ENCODE measurements around the gene IFNLR1. TPM values are rescaled to one million over a fixed set of nuclear protein-coding genes. Genes with fewer than 3 reads are reported as not detected.

Gene IFNLR1
- total RNA-seq, 1 experiment from 2014 or later, result 9.6 TPM

- TF ChIP-seq CTCF (conservative IDR thresholded peaks at IDR 0.05), result no peak
- Histone ChIP-seq H3K9ac (ENCODE audit: extremely low read depth, insufficient read length, low read length) (no peak overlapping the region), H3K14ac (ENCODE audit: insufficient read depth, low read length) (no peak overlapping the region), H2AK5ac (ENCODE audit: insufficient read length, low read length) (no peak overlapping the region), H3K79me2 (ENCODE audit: insufficient read depth, low read length) (peaks cover 3% of the 10 kb centered on the region; the same call in 1 of the 2 replicates), H2BK5ac (ENCODE audit: insufficient read length, low read length) (no peak overlapping the region), H4K5ac (ENCODE audit: insufficient read length, low read depth, low read length) (no peak overlapping the region), H3K4ac (ENCODE audit: low read depth, low read length) (no peak overlapping the region), H3K23me2 (ENCODE audit: insufficient read length, low read depth, low read length, poor library complexity, severe bottlenecking) (peaks cover 2% of the 10 kb centered on the region), H4K91ac (ENCODE audit: insufficient read length, low read depth, low read length) (no peak overlapping the region), H3K23ac (ENCODE audit: insufficient read length, low read depth, low read length) (no peak overlapping the region), H3K4me2 (ENCODE audit: insufficient read depth, insufficient read length, low read length) (no peak overlapping the region), H2BK15ac (ENCODE audit: low read depth, low read length) (no peak overlapping the region), H3K27me3 (ENCODE audit: insufficient read depth, low read length) (no peaks in the 10 kb centered on the region; the same call in 1 of the 2 replicates), H4K20me1 (ENCODE audit: control insufficient read depth, insufficient read depth, insufficient read length) (no peaks in the 10 kb centered on the region), H2BK20ac (ENCODE audit: low read depth, low read length, poor library complexity, severe bottlenecking) (no peak overlapping the region), H3K9me3 (ENCODE audit: control insufficient read depth, low read depth, low read length) (no peaks in the 10 kb centered on the region), H2AFZ (ENCODE audit: low read length) (no peak overlapping the region), H3K18ac (ENCODE audit: insufficient read length, low read depth, low read length) (no peak overlapping the region), H3K27ac (ENCODE audit: insufficient read length, low read depth, low read length) (no peak overlapping the region), H3K56ac (ENCODE audit: insufficient read length, low read depth, low read length) (no peak overlapping the region), H4K8ac (replicated peaks; ENCODE audit: insufficient read length, low read depth, low read length) (no peak overlapping the region), H2BK120ac (ENCODE audit: low read depth, low read length, poor library complexity, severe bottlenecking) (no peak overlapping the region), H3K4me1 (ENCODE audit: insufficient read depth, low read length) (no peaks in the 10 kb centered on the region; the same call in 1 of the 2 replicates), H3K79me1 (ENCODE audit: insufficient read depth, low read depth, low read length, poor library complexity, severe bottlenecking) (no peaks in the 10 kb centered on the region), H2BK12ac (ENCODE audit: insufficient read length, low read depth, low read length) (no peak overlapping the region), H3T11ph (ENCODE audit: low read length) (no peak overlapping the region)
- Mint-ChIP-seq H3K27ac (no peak overlapping the region), H3K36me3 (ENCODE audit: insufficient read depth in 1 of 3, low read depth in 3 of 3) (peaks cover 0 to 16% (median 10%) of the 10 kb centered on the region in 3 experiments; a peak in 5 of 7 replicates), H3K9me3 (no peaks in the 10 kb centered on the region), H3K4me1 (peaks cover 6 to 7% of the 10 kb centered on the region in 2 experiments), H3K4me3 (no peak overlapping the region), H3K27me3 (ENCODE audit: low read depth) (no peaks in the 10 kb centered on the region)
- no peak for DNase-seq
- WGBS (ENCODE audit: extremely low coverage, insufficient read length, low lambda C conversion rate), result no CpG with 5 or more reads among the region's 5 CpGs
Observed at GRCh38 chr1:24181619-24182018, 5.5 kb downstream of the IFNLR1 start.

Measured in H9 (cell line).